Measurements from ENCODE around the gene BRCC3.
"Not testable (repeated sequence)": the region's sequence is repeated elsewhere in the genome, so short reads cannot be mapped to it uniquely, and the experiment has no call there.

Gene BRCC3

DNA sequence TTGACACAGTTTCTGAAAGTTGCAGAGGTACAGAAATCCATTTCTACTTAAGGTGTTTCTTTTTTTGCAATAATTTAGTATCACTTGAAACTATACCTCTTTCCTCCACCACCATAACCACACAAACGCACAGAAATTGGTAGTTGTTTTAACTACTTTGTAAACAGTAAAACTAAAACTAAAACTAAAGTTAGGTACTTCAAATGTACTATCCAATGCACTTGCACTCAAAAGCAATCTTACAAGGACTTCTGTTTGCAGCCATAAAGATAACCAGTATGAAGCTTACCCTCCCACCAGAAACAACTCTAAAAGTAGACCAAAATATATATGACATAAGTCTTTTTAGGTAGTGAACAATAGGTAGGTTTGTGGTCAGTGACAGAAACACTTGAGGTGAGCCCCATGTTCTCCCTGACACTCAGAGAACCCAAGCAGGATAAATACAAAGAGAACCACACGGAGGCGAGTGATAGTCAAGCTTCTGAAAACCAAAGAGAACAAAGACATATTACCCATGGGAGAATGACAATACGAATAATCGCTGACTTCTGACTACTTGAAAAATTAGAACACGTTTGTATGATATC lies 72.7 kb downstream of the BRCC3 start:
- no peak for DNase-seq (ENCODE audit: low read depth in 2 of 2, low spot score in 1 of 2)

DNA sequence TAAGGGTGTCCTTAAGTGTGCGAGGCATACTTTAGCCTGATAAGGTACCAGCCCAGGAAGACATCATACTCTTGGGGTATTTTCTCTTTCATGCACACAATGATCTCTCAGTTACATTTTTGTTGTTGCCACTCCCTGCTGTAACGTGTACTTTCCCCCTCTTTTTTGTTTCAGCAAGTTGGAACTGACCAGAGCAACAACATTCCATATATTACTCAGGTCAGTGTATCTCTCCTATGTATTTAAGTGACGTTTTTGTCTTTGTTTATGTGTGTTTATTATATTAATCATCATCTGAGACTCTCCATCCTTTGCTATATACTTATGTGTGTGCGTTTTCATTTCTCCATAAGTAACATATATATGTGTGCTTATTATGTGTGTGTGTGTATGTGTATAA lies 73.6 kb downstream of the BRCC3 start:
- no peak for DNase-seq (ENCODE audit: low read depth in 2 of 2, low spot score in 1 of 2)

DNA sequence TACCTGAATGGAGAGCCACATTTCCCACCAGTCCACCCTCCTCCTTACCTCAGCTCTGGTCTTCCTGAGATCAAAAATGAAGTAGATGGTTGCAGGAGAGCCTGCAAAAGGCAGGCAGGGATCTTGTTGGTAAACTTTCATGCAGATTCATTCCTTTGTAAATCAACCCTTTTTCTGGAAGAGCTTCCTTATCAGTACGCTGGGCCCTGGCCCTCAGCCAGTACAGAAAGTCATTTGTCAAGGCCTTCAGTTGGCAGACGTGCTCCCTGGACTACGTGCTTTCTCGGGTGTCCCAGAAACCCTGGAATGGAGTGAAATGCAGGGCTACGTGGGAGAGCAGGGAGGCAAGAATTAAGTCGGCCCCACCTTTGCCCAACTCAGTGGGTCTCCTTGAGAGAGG lies 76.3 kb downstream of the BRCC3 start:
- not testable (repeated sequence) for DNase-seq (ENCODE audit: low read depth in 2 of 2, low spot score in 1 of 2)

DNA sequence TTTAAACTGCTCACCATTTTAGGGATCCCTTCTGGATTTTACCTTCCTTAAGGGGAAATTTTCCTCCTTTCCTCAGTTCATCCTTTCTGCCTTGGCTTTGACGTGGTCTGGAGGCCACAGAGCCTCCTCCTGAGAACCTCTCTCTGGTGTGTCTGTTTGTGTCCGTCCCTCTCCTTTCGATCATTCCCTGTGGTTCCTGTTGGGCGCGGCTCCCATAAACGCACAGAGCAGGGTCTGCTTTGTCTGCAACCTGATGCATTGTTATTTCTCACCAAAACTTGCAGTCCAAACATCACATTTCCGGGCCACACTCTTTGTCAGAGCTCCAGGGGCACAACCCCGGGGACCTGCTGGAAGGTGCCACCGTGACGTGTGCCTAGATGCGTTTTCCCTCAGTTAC lies 76.9 kb downstream of the BRCC3 start:
- DNase-seq (ENCODE audit: low read depth in 2 of 2, low spot score in 1 of 2): not testable (repeated sequence)

DNA sequence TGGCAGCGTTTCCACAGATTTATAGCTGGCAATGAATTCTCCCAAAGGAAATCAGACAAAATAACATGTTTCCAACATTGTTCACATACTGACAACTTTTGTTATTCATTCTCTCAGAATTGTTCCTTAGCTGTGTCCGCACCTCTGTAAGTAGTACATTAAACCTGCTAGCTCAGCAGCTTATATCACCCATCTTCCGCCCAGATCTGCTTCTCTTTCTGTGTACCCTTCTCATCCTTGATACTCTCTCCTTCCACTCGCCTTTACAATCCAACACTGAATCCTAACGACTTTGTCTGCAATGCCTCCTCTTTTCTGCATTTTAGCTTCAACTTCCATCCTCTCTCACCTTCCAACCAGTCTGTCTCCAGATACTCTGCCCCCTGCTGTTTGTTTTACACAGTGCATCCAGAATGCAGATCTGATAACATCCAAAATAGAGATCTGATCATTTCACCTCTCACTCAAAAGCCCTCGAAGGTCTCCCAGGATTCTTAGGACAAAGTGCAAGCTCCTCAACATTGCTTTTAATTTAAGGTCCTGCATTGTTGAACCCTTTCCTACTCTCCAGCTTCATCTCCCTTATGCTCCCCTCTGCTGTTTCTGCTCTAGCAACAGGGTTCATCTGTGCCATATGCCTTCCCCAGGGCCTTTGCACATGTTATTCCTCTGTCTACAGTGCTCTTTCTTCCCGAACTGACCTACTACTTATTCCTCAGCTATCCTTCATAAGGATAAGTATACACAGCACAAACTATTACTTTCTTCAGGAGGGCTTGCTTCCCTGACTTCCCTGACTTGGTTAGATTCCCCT lies 77.6 kb downstream of the BRCC3 start:
- DNase-seq (ENCODE audit: low read depth in 2 of 2, low spot score in 1 of 2): no peak

DNA sequence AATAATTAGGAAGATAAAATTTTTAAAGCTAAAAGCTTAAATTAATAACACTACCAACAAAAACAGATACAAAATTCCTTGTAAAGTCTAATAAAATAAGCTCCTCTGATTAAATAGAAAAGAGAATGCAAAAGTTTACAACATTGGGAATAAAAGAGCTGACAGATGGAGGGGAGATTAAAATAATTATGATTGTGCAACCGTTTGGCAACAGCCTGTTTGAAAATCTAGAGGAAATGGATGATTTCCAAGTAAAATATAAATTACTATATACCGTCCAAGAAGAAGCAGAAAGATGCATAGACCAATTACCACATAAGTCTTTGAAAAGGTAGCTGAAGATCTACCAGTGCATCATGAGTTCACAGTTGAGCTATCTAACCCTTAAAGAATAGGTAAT lies 98.6 kb downstream of the BRCC3 start:
- no peak for DNase-seq (ENCODE audit: low read depth in 2 of 2, low spot score in 1 of 2)

Measured in stimulated activated CD8-positive, alpha-beta memory T cell treated with anti-CD3 and anti-CD28 coated beads, Interleukin-4, amount 100 ng/mL, for 4 hours (primary cell).